Choroid plexus epithelial cell (primary cell): ENCODE measurements around the gene CNN2.

Experiments used
- DNase-seq: peaks from one replicate; pipeline ENCODE4 v3.0.0-alpha.2; 2010; ENCODE audit warnings: low read depth
- H3K4me3 ChIP-seq: 2 replicates; pipeline ENCODE4 v1.5.1; 2011; ENCODE audit warnings: low read depth, mild to moderate bottlenecking, control low read depth, low read length, moderate library complexity
- CTCF ChIP-seq: conservative IDR thresholded peaks from 2 replicates; pipeline ENCODE4 v1.5.1; 2011; ENCODE audit warnings: low read depth, mild to moderate bottlenecking, control low read depth, inconsistent platforms, low read length, moderate library complexity

The CNN2 gene

GRCh38 chr19:995051-995827 is 31.2 kb upstream of the CNN2 start:
- DNase-seq: no peak
- H3K4me3 ChIP-seq: no peak overlapping the region
- no peak for TF ChIP-seq CTCF

GRCh38 chr19:996051-996838 is 30.2 kb upstream of the CNN2 start:
- no peak for TF ChIP-seq CTCF
- H3K4me3 ChIP-seq: peak overlapping the region; percentile 29

DNA sequence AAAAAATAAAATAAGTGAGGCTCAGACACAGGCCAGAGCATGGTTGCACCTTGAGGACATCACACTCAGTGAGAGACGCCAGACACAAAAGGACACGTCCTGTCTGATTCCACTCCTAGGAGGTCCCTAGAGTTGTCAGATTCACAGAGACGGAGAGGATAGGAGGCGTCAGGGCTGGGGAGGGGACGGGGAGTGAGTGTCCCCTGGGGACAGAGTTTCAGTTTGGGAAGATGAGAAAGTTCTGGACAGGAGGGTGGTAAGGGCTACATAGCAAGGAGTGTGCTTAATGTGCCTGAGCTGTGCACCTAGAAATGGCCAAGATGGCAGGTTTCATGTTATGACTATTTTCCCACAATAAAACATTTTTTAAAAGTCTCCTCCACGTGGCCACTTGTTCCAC is 28.3 kb upstream of the CNN2 start:
- H3K4me3 ChIP-seq: no peak overlapping the region

More at GRCh38 chr19:996051-996838, 30.2 kb upstream of the CNN2 start:
- peak; percentile 54 for DNase-seq

GRCh38 chr19:999379-999719 is 27.1 kb upstream of the CNN2 start:
- TF ChIP-seq CTCF: no peak
- no peak for DNase-seq
- no peak overlapping the region for H3K4me3 ChIP-seq

More for the DNA sequence above, 28.3 kb upstream of the CNN2 start:
- TF ChIP-seq CTCF: no peak
- DNase-seq: no peak

GRCh38 chr19:1000095-1000494 is 26.3 kb upstream of the CNN2 start, which contains the start of gene GRIN3B:
TSS of gene GRIN3B (plus strand) at chr19:1000419. CDS start at chr19:1000438, 19 bp downstream.
- peak; percentile 24 for DNase-seq
- H3K4me3 ChIP-seq: peak within 1 kb of the TSS; percentile 5
- TF ChIP-seq CTCF: peak; percentile 48

DNA sequence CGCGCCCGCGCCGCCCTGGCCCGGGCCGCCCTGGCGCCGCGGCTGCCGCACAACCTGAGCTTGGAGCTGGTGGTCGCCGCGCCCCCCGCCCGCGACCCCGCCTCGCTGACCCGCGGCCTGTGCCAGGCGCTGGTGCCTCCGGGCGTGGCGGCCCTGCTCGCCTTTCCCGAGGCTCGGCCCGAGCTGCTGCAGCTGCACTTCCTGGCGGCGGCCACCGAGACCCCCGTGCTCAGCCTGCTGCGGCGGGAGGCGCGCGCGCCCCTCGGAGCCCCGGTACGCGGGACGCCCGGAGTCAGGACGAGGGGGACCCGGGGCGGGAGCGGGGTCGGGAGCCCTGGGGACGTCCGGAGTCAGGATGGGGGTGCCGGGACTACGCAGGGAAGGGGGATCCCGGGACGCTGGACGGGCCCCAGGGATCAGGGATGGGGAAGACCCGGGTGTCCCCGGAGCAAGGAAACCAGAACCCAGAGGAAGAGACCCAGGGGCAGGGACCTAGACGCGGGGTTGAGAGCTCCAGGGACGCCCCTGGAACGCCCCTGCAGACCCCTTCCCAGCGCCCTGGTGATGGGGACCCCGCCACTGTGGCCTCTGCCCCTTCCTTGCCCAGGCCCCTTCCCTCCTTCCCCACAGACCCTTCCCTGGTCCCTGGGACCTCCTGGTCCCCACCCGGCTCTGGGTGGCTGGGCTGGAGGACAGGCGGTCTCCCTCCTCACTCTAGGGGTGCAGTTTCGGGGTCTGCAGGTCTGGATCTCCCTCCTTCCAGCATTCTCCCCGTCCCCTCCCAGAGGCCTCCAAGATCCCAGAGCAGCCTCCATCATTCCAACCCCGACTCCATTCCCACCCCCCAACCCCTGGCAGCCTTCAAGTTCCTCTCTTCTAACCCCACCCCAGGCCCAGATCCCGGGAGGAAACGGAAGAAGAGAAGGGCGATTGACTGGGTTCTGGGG is 25.5 kb upstream of the CNN2 start:
- no peak overlapping the region for H3K4me3 ChIP-seq
- TF ChIP-seq CTCF: no peak
- DNase-seq: no peak
